Mesothelial cell of epicardium (in vitro differentiated cells): ENCODE results near the gene HFE. TPM values are rescaled to one million over a fixed set of nuclear protein-coding genes. Genes with fewer than 3 reads are reported as not detected.
A peak's percentile ranks its signal among the peaks of the same experiment; 100 is the strongest.
"Not testable (repeated sequence)": the region's sequence is repeated elsewhere in the genome, so short reads cannot be mapped to it uniquely, and the experiment has no call there.

ENCODE experiments used
- DNase-seq, 2 experiments: peaks; one replicate each; pipeline ENCODE4 v3.0.0; 2021; ENCODE audit warnings: low spot score in 2 of 2; ENCODE audit not compliant: unreplicated experiment in 2 of 2
- H3K27ac Mint-ChIP-seq: 2 replicates; pipeline ENCODE4 v1.8.0; 2021; ENCODE audit warnings: mixed read lengths
- H3K27me3 Mint-ChIP-seq: 2 replicates; pipeline ENCODE4 v1.8.0; 2021; ENCODE audit warnings: low read depth, mixed read lengths
- H3K36me3 Mint-ChIP-seq: 2 replicates; pipeline ENCODE4 v1.8.0; 2021; ENCODE audit warnings: mixed read lengths
- H3K4me1 Mint-ChIP-seq: 2 replicates; pipeline ENCODE4 v1.8.0; 2021; ENCODE audit warnings: mixed read lengths
- H3K4me3 Mint-ChIP-seq: 2 replicates; pipeline ENCODE4 v1.8.0; 2021; ENCODE audit warnings: mild to moderate bottlenecking, moderate library complexity, mixed read lengths
- H3K9me3 Mint-ChIP-seq: 2 replicates; pipeline ENCODE4 v1.8.0; 2021; ENCODE audit warnings: mixed read lengths
- CTCF ChIP-seq: fragments of 200-600 bp; sonication (generic); IDR thresholded peaks from one replicate; pipeline ENCODE4 v1.5.0; 2021; ENCODE audit warnings: antibody characterized with exemption; ENCODE audit not compliant: unreplicated experiment
- total RNA-seq: library from RNA; stranded (reverse); gene quantifications from 3 replicates; pipeline ENCODE4 v1.2.1, GENCODE V29; 2021

HFE gene
- total RNA-seq, 1 donor from 2014 or later: 7.0 TPM

DNA sequence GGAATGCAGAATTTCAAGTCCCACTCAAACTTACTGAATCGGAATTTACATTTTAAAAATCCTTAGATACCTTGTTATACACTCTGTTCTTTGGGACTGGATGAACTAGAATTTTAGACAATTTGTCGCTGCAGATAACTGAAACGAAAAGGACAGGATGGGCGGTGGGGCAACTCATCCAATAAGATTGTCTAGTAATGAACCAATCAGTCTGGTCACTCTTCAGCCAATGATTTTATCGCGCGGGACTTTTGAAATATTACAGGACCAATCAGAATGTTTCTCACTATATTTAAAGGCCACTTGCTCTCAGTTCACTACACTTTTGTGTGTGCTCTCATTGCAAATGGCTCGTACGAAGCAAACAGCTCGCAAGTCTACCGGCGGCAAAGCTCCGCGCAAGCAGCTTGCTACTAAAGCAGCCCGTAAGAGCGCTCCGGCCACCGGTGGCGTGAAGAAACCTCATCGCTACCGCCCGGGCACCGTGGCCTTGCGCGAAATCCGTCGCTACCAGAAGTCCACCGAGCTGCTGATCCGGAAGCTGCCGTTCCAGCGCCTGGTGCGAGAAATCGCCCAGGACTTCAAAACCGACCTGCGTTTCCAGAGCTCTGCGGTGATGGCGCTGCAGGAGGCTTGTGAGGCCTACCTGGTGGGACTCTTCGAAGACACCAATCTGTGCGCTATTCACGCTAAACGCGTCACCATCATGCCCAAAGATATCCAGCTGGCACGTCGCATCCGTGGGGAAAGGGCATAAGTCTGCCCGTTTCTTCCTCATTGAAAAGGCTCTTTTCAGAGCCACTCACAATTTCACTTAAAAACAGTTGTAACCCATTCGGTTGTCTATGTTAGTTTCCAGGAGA is 41.9 kb upstream of the HFE start:
- Mint-ChIP-seq H3K9me3 (no peaks in the 10 kb centered on the region), H3K27ac (peak overlapping the region; percentile 91), H3K27me3 (no peaks in the 10 kb centered on the region), H3K4me1 (peaks cover 21% of the 10 kb centered on the region), H3K36me3 (peaks cover 2% of the 10 kb centered on the region), H3K4me3 (peak overlapping the region; percentile 72)
- TF ChIP-seq CTCF: no peak
- DNase-seq: peak in 1 of 2 experiments; percentile 41

DNA sequence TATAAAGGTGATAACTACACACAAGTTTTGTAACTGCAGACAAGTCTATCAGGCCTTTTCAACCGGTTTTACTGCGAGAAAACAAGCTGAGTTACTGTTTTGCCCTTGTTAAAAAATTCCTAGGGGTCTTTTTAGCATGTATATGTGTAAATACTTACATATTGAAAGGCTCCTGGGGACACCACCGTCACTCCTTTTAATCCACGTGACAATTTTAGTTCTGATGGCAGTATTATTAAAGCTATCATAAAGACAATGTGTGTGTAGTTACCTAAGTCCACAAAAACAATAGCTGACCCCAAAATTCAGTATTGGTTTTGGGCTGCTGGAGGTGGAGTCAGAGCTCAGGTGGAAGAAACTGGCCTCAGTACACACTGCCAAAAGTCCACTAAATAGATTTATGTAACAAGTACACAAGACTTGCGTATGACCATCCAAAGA is 41.3 kb upstream of the HFE start:
- Mint-ChIP-seq H3K27ac (peak overlapping the region; percentile 91), H3K4me1 (peaks cover 21% of the 10 kb centered on the region), H3K9me3 (no peaks in the 10 kb centered on the region), H3K27me3 (no peaks in the 10 kb centered on the region), H3K4me3 (peak overlapping the region; percentile 72), H3K36me3 (peaks cover 2% of the 10 kb centered on the region)
- no peak for DNase-seq
- no peak for TF ChIP-seq CTCF

DNA sequence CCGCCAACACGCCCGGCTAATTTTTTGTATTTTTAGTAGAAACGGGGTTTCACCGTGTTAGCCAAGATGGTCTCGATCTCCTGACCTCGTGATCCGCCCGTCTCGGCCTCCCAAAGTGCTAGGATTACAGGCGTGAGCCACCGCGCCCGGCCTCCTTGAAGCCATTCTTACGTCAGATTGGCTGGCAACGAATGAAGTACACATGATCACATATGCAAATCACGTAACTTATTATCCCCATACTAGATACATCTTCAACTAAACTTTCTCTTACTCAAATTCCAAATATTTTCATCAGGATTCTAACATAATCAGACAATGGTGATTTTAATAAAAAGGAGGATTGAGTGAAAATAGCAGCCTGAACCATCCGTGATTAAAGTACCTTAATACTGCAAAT is 39.9 kb upstream of the HFE start:
- H3K36me3 Mint-ChIP-seq, H3K4me3 Mint-ChIP-seq, DNase-seq, H3K9me3 Mint-ChIP-seq, H3K27me3 Mint-ChIP-seq: not testable (repeated sequence)
- Mint-ChIP-seq H3K27ac (peak overlapping the region; percentile 19), H3K4me1 (peaks cover 25% of the 10 kb centered on the region)

DNA sequence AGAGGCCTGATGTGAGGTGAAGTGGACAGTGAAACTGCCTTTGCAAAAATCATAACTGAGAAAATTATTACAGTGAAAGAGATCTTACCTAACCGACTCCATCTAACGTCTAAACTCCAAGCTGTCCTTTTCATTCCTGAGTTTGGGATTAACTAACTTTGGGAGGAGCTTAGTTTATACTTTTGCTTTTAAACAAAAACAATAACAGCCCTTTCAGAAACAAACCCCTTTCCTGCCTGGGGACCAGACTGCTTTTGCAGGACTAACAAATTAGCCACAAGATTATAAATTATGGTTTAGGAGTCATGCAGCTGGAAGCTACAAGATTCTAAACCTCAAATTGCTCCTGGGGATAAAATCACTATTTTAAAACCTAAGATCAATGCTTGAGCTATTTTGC is 38.6 kb upstream of the HFE start:
- H3K27ac Mint-ChIP-seq: peak overlapping the region; percentile 64
- no peak for TF ChIP-seq CTCF
- no peak overlapping the region for H3K4me3 Mint-ChIP-seq

DNA sequence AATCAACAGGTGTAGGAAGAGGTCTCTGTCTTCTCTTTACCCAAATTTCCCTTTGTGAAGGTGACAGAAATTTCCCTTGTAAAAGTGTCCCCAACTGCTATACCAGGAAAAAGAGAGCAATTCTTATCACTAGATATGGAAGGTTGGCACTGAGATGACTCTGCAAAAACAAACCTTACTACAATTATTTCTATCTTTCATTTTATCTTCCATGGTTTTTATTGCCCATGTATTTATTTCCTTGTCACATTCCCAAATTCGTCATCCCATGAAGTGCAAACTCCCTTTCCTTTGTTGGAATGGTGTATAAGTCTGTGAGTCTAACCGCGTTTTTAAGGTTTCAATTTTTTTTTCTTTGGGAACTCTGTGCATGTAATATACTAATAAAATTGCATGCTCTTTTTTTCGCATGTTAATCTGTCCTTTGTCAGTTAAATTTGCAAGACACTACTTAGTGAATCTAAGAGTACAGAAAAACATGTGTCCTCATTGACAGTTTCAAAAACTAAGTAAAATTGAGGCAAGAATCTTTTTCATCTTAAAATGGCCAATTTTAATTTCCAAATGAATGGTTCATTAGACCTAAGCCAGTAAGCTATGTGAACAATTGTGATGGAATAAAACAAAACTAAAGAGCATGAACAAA is 35.4 kb upstream of the HFE start:
- H3K4me1 Mint-ChIP-seq: peaks cover 27% of the 10 kb centered on the region
- H3K4me3 Mint-ChIP-seq: no peak overlapping the region
- no peak for DNase-seq
- H3K27me3 Mint-ChIP-seq: no peaks in the 10 kb centered on the region
- TF ChIP-seq CTCF: no peak
- no peak overlapping the region for H3K27ac Mint-ChIP-seq
- no peaks in the 10 kb centered on the region for H3K36me3 Mint-ChIP-seq
- H3K9me3 Mint-ChIP-seq: no peaks in the 10 kb centered on the region

More for the DNA sequence above, 38.6 kb upstream of the HFE start:
- no peaks in the 10 kb centered on the region for H3K9me3 Mint-ChIP-seq
- no peaks in the 10 kb centered on the region for H3K36me3 Mint-ChIP-seq
- peaks cover 25% of the 10 kb centered on the region for H3K4me1 Mint-ChIP-seq
- DNase-seq: no peak
- no peaks in the 10 kb centered on the region for H3K27me3 Mint-ChIP-seq

DNA sequence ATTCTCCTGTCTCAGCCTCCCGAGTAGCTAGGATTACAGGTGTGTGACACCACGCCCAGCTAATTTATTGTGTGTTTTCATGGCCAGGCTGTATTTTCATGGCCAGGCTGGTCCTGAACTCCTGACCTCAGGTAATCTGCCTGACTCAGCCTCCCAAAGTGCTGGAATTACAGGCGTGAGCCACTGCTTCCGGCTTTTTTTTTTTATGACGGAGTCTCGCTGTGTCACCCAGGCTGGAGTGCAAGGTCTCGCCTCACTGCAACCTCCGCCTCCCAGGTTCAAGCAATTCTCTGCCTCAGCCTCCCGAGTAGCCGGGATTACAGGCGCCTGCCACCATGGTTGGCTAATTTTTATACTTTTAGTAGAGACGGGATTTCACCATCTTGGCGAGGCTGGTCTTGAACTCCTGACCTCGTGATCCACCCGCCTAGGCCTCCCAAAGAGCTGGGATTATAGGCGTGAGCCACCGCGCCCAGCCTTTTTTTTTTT is 34.4 kb upstream of the HFE start:
- not testable (repeated sequence) for H3K9me3 Mint-ChIP-seq, H3K4me3 Mint-ChIP-seq, H3K36me3 Mint-ChIP-seq, H3K27me3 Mint-ChIP-seq, H3K27ac Mint-ChIP-seq, DNase-seq
- peaks cover 28% of the 10 kb centered on the region for H3K4me1 Mint-ChIP-seq
